ENCODE results near the gene ENKUR. TPM values are rescaled to one million over a fixed set of nuclear protein-coding genes. Genes with fewer than 3 reads are reported as not detected.

ENKUR gene
- total and polyA plus RNA-seq, 4 donors: 0.08 to 0.15 (median 0.13) TPM

- no peak for DNase-seq (ENCODE audit: low spot score)
- Histone ChIP-seq H3K27ac (ENCODE audit: low read depth in 1 of 2, low read length in 2 of 2) (no peak overlapping the region), H3K9me3 (ENCODE audit: control insufficient read depth in 4 of 4, low read length in 3 of 4) (no peaks in the 10 kb centered on the region), H3K36me3 (ENCODE audit: control insufficient read depth in 4 of 4, insufficient read depth in 3 of 4, low read depth in 1 of 4, low read length in 3 of 4) (no peaks in the 10 kb centered on the region), H3K4me1 (ENCODE audit: control insufficient read depth in 4 of 4, insufficient read depth in 4 of 4, low read length in 3 of 4) (peaks cover 0 to 2% (median 0%) of the 10 kb centered on the region in 4 donors), H3K27me3 (ENCODE audit: control insufficient read depth in 4 of 4, insufficient read depth in 4 of 4, low read length in 3 of 4) (no peaks in the 10 kb centered on the region), H3K9ac (ENCODE audit: low read depth in 1 of 2, low read length in 2 of 2) (no peak overlapping the region), H3K4me3 (ENCODE audit: low read depth in 1 of 3, low read length in 3 of 3) (no peak overlapping the region)
- 98% methylated on average over 2 of the region's 2 CpGs for WGBS
- TF ChIP-seq TAF1 (conservative IDR thresholded peaks at IDR 0.05) (no peak), EGR1 (IDR thresholded peaks at IDR 0.05; ENCODE audit: low read depth in 2 of 2) (no peak), RXRA (IDR thresholded peaks at IDR 0.05) (no peak)
- TF ChIP-seq, protein P1, sequence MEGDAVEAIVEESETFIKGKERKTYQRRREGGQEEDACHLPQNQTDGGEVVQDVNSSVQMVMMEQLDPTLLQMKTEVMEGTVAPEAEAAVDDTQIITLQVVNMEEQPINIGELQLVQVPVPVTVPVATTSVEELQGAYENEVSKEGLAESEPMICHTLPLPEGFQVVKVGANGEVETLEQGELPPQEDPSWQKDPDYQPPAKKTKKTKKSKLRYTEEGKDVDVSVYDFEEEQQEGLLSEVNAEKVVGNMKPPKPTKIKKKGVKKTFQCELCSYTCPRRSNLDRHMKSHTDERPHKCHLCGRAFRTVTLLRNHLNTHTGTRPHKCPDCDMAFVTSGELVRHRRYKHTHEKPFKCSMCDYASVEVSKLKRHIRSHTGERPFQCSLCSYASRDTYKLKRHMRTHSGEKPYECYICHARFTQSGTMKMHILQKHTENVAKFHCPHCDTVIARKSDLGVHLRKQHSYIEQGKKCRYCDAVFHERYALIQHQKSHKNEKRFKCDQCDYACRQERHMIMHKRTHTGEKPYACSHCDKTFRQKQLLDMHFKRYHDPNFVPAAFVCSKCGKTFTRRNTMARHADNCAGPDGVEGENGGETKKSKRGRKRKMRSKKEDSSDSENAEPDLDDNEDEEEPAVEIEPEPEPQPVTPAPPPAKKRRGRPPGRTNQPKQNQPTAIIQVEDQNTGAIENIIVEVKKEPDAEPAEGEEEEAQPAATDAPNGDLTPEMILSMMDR (IDR thresholded peaks at IDR 0.05; ENCODE audit: low read depth, low read length, missing input control): no peak
Observed at GRCh38 chr10:25049966-25050365, 34.0 kb upstream of the ENKUR start.

- Histone ChIP-seq H3K4me3 (ENCODE audit: low read depth in 1 of 3, low read length in 3 of 3) (no peak overlapping the region), H3K27me3 (ENCODE audit: control insufficient read depth in 4 of 4, insufficient read depth in 4 of 4, low read length in 3 of 4) (no peaks in the 10 kb centered on the region), H3K9me3 (ENCODE audit: control insufficient read depth in 4 of 4, low read length in 3 of 4) (no peaks in the 10 kb centered on the region), H3K27ac (ENCODE audit: low read depth in 1 of 2, low read length in 2 of 2) (no peak overlapping the region), H3K36me3 (ENCODE audit: control insufficient read depth in 4 of 4, insufficient read depth in 3 of 4, low read depth in 1 of 4, low read length in 3 of 4) (no peaks in the 10 kb centered on the region), H3K9ac (ENCODE audit: low read depth in 1 of 2, low read length in 2 of 2) (no peak overlapping the region), H3K4me1 (ENCODE audit: control insufficient read depth in 4 of 4, insufficient read depth in 4 of 4, low read length in 3 of 4) (peaks cover 0 to 2% (median 0%) of the 10 kb centered on the region in 4 donors)
- no peak for DNase-seq (ENCODE audit: low spot score)
- WGBS: 81% methylated on average over 5 of the region's 5 CpGs
- no peak for TF ChIP-seq REST (IDR thresholded peaks at IDR 0.05)
- no peak for TF ChIP-seq SP1 (IDR thresholded peaks at IDR 0.05)
- TF ChIP-seq NR2F2 (IDR thresholded peaks at IDR 0.05): no peak
- TF ChIP-seq HNF4G (IDR thresholded peaks at IDR 0.05): no peak
- TF ChIP-seq JUND (IDR thresholded peaks at IDR 0.05): no peak
- no peak for TF ChIP-seq RXRA (IDR thresholded peaks at IDR 0.05)
- no peak for TF ChIP-seq TAF1 (conservative IDR thresholded peaks at IDR 0.05)
- no peak for TF ChIP-seq EGR1 (IDR thresholded peaks at IDR 0.05; ENCODE audit: low read depth in 2 of 2)
Observed at GRCh38 chr10:25048450-25048849, 32.5 kb upstream of the ENKUR start.

DNA sequence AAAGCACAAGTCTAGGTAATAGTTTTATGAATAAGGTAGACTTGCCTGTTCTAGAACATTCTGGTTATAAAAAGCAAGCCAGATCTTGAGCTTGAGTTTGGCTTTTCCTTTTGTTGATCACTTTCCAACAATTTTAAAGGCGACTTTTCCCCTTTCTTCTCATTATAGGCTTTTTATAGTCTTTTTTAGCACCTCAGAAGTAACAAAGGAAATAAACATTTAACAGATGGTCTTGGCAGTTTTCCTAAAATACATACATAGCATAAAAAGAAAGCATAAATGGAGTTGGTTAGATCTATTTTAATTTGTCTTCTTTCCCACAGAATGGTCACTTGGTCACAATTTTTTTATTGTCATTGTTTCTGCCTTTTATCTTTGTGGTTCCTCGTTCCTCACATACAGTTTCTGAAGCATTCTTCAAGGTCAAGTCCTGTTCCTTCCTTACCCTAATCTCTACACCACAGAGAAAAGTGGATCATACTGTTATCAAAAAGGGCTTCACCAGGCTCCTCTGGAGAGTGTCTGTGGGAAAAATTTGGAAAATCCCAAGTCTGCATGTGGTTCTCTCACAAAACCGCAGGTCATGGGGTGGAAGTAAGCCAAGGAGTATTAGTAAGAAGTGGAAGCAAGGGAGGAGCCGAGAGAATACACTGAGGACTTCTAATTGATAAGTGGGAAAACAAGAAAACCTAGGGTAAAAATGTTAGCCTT is 31.8 kb upstream of the ENKUR start:
- no peak for TF ChIP-seq ATF3 (IDR thresholded peaks at IDR 0.05)
- TF ChIP-seq, protein P2, sequence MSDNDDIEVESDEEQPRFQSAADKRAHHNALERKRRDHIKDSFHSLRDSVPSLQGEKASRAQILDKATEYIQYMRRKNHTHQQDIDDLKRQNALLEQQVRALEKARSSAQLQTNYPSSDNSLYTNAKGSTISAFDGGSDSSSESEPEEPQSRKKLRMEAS (IDR thresholded peaks at IDR 0.05): no peak
- H3K27ac ChIP-seq (ENCODE audit: low read depth in 1 of 2, low read length in 2 of 2): no peak overlapping the region
- 72% methylated on average over 4 of the region's 4 CpGs for WGBS

More for the DNA sequence above, 31.8 kb upstream of the ENKUR start:
- DNase-seq (ENCODE audit: low spot score): no peak
- Histone ChIP-seq H3K4me1 (ENCODE audit: control insufficient read depth in 4 of 4, insufficient read depth in 4 of 4, low read length in 3 of 4) (peaks cover 0 to 2% (median 0%) of the 10 kb centered on the region in 4 donors), H3K9me3 (ENCODE audit: control insufficient read depth in 4 of 4, low read length in 3 of 4) (no peaks in the 10 kb centered on the region), H3K36me3 (ENCODE audit: control insufficient read depth in 4 of 4, insufficient read depth in 3 of 4, low read depth in 1 of 4, low read length in 3 of 4) (no peaks in the 10 kb centered on the region), H3K4me3 (ENCODE audit: low read depth in 1 of 3, low read length in 3 of 3) (no peak overlapping the region), H3K27me3 (ENCODE audit: control insufficient read depth in 4 of 4, insufficient read depth in 4 of 4, low read length in 3 of 4) (no peaks in the 10 kb centered on the region), H3K9ac (ENCODE audit: low read depth in 1 of 2, low read length in 2 of 2) (no peak overlapping the region)

Data from liver (tissue), 9 donors.